PC-3 (cell line): ENCODE data around the gene TNFRSF18. TPM values are rescaled to one million over a fixed set of nuclear protein-coding genes. Genes with fewer than 3 reads are reported as not detected.

ENCODE experiments used
- ATAC-seq: fragments of 200-7000 bp; cut with Tn5 transposase; 2 replicates; pipeline ENCODE4 v1.9.1; 2020; ENCODE audit warnings: mild to moderate bottlenecking, moderate library complexity
- BruUV-seq: library from RNA; stranded (reverse); fragments of 400-500 nt; replicated peaks from 2 replicates; lab custom pipeline; 2021; lab: Mats Ljungman, UMichigan
- CTCF ChIA-PET: fragments of 300-600 bp; sonication (Branson Sonifier 250); formaldehyde crosslinking; loops from one replicate; lab custom pipeline; 2022; ENCODE audit warnings: antibody characterized with exemption; lab: Charles Lee
- POLR2A ChIA-PET: fragments of 300-600 bp; sonication (Branson Sonifier 250); formaldehyde crosslinking; loops from one replicate; lab custom pipeline; 2022; ENCODE audit warnings: antibody characterized with exemption; ENCODE audit not compliant: unreplicated experiment; lab: Charles Lee
- DNase-seq: peaks from one replicate; pipeline ENCODE4 v3.0.0-alpha.2; 2015
- H2AFZ ChIP-seq: fragments of 300-600 bp; sonication (generic); 2 replicates; pipeline ENCODE4 v1.6.0; 2016; ENCODE audit warnings: antibody characterized with exemption, low read length
- H3F3A ChIP-seq: fragments of 300-600 bp; sonication (generic); one replicate; pipeline ENCODE4 v1.6.0; 2017; ENCODE audit warnings: antibody characterized with exemption, low read length, control low read depth, mild to moderate bottlenecking; ENCODE audit not compliant: unreplicated experiment
- H3K27ac ChIP-seq: fragments of 300-600 bp; sonication (generic); 2 replicates; pipeline ENCODE4 v1.5.1; 2016; ENCODE audit warnings: mild to moderate bottlenecking, low read length
- H3K27me3 ChIP-seq: fragments of 300-600 bp; sonication (generic); 2 replicates; pipeline ENCODE4 v1.6.1; 2016; ENCODE audit warnings: low read length, mixed read lengths
- H3K36me3 ChIP-seq: fragments of 300-600 bp; sonication (generic); 2 replicates; pipeline ENCODE4 v1.6.1; 2016; ENCODE audit warnings: low read depth, mixed run types, low read length, mixed read lengths
- H3K4me1 ChIP-seq: fragments of 300-600 bp; sonication (generic); 2 replicates; pipeline ENCODE4 v1.5.1; 2016; ENCODE audit warnings: low read length; ENCODE audit not compliant: insufficient read depth
- H3K4me2 ChIP-seq: fragments of 300-600 bp; sonication (generic); 2 replicates; pipeline ENCODE4 v1.6.0; 2016; ENCODE audit warnings: low read length
- H3K4me3 ChIP-seq: fragments of 300-600 bp; sonication (generic); 2 replicates; pipeline ENCODE4 v1.5.1; 2016; ENCODE audit warnings: mild to moderate bottlenecking, low read length, mixed read lengths
- H3K79me2 ChIP-seq: fragments of 300-600 bp; sonication (generic); 2 replicates; pipeline ENCODE4 v1.6.1; 2017; ENCODE audit warnings: low read length, mixed read lengths
- H3K9ac ChIP-seq: fragments of 300-600 bp; sonication (generic); 2 replicates; pipeline ENCODE4 v1.6.0; 2016; ENCODE audit warnings: mild to moderate bottlenecking, low read length
- H3K9me2 ChIP-seq: fragments of 300-600 bp; sonication (generic); replicated peaks from 2 replicates; pipeline ENCODE4 v1.6.1; 2016; ENCODE audit warnings: mixed run types, low read length, mixed read lengths
- H3K9me3 ChIP-seq: fragments of 300-600 bp; sonication (generic); 2 replicates; pipeline ENCODE4 v1.6.1; 2016; ENCODE audit warnings: low read length, mixed read lengths
- H4K20me1 ChIP-seq: fragments of 300-600 bp; sonication (generic); 2 replicates; pipeline ENCODE4 v1.6.1; 2016; ENCODE audit warnings: low read length, mixed read lengths
- EZH2 ChIP-seq: fragments of 300-600 bp; sonication (generic); IDR thresholded peaks from one replicate; pipeline ENCODE4 v1.6.1; 2017; ENCODE audit warnings: antibody characterized with exemption, mild to moderate bottlenecking, low read length; ENCODE audit not compliant: unreplicated experiment
- EZH2phosphoT487 ChIP-seq: fragments of 300-600 bp; sonication (generic); IDR thresholded peaks from 2 replicates; pipeline ENCODE4 v1.6.1; 2018; ENCODE audit warnings: mild to moderate bottlenecking, antibody characterized with exemption, low read length, borderline replicate concordance
- intact Hi-C: fragments of 100-400 bp; cut with micrococcal nuclease; formaldehyde crosslinking; loops from 2 replicates; pipeline ENCODE4 v1.9.0; 2023
- total RNA-seq: library from RNA; depleted of rRNA; stranded (reverse); fragments of >200 nt; gene quantifications from 2 replicates; pipeline ENCODE4 v1.2.3, GENCODE V29; 2014
- TF ChIP-seq, protein P1 (sequence below): fragments of 300-600 bp; sonication (generic); conservative IDR thresholded peaks from 2 replicates; pipeline ENCODE4 v1.5.1; 2017; ENCODE audit warnings: antibody characterized with exemption, low read depth, mild to moderate bottlenecking, low read length

TNFRSF18 gene
- total RNA-seq, 1 experiment from 2014 or later, result 87.2 TPM

DNA sequence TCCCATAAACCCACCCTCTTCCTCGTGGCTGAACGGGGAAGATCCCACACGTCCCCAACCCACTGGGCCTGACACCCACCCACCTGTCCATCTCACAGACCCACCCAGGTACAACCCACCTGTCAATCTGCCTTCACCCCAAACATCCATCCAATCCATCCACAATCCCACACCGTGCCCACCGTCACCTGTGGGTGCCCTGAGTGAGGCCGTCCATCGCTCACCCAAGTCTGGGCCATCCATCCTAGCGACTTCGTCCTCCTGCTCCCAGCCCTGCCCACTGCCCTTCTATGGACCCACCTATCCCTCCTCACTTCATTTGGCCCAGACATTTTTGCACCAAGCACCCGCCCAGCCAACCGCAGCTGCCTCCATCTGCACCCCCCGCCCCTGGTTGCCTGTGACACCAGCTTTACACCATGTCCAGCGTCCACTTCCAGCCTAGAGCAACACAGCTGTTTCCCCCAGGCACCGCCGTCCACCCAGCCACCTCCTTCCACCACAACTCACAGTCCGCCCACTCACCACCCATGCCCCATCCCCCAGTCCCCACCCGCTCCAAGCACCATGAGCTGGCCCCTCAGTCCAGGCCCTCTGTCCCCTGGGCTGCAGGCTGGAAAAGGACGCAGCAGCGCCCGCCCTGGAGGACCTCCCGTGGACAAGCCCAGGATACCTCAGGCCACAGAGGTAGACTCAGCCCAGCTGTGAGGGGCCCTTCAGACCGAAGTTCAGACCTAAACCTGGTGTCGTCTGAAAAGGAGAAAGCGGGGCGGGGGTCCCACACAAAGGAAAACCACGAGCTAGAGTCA lies 25.1 kb downstream of the TNFRSF18 start:
- H3K27me3 ChIP-seq, result no peaks in the 10 kb centered on the region
- DNase-seq, result no peak
- no peaks in the 10 kb centered on the region for H3K36me3 ChIP-seq
- TF ChIP-seq, protein P1, sequence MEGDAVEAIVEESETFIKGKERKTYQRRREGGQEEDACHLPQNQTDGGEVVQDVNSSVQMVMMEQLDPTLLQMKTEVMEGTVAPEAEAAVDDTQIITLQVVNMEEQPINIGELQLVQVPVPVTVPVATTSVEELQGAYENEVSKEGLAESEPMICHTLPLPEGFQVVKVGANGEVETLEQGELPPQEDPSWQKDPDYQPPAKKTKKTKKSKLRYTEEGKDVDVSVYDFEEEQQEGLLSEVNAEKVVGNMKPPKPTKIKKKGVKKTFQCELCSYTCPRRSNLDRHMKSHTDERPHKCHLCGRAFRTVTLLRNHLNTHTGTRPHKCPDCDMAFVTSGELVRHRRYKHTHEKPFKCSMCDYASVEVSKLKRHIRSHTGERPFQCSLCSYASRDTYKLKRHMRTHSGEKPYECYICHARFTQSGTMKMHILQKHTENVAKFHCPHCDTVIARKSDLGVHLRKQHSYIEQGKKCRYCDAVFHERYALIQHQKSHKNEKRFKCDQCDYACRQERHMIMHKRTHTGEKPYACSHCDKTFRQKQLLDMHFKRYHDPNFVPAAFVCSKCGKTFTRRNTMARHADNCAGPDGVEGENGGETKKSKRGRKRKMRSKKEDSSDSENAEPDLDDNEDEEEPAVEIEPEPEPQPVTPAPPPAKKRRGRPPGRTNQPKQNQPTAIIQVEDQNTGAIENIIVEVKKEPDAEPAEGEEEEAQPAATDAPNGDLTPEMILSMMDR, result no peak
- TF ChIP-seq EZH2phosphoT487 (no peak), EZH2 (no peak)
- intact Hi-C loops, result no loop called here
- ChIA-PET CTCF (interaction anchor here (0.6 kb wide), 1 partner anchor 56 kb away, joined by 3 read pairs; no protein-coding TSS in a partner anchor), POLR2A (no interaction called here)
- H3F3A ChIP-seq, result no peaks in the 10 kb centered on the region
- H4K20me1 ChIP-seq, result no peaks in the 10 kb centered on the region
- H2AFZ ChIP-seq, result no peak overlapping the region
- no peaks in the 10 kb centered on the region for H3K4me1 ChIP-seq
- no peaks in the 10 kb centered on the region for H3K9me3 ChIP-seq
- H3K9ac ChIP-seq, result no peak overlapping the region
- H3K4me2 ChIP-seq, result no peak overlapping the region
- H3K79me2 ChIP-seq, result no peaks in the 10 kb centered on the region
- H3K9me2 ChIP-seq, result no peaks in the 10 kb centered on the region
- H3K4me3 ChIP-seq, result no peak overlapping the region
- no peak overlapping the region for H3K27ac ChIP-seq
- ATAC-seq, result no peak
- no TSS peak for BruUV-seq

DNA sequence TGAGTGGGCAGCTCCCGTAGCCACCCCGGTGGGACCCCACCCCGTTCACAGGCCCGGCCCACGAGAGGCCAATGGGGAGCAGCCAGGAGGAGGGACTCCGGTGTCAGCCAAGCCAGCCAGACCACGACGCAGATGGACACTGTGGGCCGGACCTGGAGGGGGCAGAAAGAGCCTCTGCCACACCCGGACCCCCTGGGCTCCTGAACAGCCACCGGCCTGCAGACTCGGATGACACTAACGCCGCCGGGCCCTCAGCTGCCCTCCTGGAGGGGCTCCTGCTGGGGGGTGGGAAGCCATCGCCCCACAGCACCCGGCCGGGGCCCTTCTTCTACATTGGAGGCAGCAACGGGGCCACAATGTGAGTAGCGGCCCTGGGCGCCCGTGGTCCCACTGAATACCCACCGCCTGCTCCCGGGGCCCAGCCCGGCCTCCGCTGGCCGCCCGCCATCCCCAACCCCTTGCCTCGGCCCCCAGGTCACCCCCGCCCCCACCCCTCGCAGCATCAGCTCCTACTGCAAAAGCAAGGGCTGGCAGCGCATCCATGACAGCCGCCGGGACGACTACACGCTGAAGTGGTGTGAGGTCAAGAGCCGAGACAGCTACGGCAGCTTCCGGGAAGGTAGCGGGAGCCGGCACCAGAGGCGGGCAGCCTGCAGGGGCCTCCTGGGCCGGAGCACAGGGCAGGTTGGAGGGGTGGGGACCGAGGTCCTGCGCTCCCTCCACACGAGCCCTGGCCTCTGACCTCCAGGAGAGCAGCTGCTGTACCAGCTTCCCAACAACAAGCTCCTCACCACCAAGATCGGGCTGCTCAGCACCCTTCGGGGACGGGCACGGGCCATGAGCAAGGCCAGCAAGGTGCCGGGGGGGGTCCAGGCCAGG lies 26.2 kb downstream of the TNFRSF18 start:
- ATAC-seq (no peak), DNase-seq (no peak)
- Histone ChIP-seq H3K79me2 (no peaks in the 10 kb centered on the region), H3K9ac (no peak overlapping the region), H4K20me1 (no peaks in the 10 kb centered on the region), H3K36me3 (no peaks in the 10 kb centered on the region), H3K9me2 (no peaks in the 10 kb centered on the region), H3K27ac (no peak overlapping the region), H3K27me3 (no peaks in the 10 kb centered on the region), H2AFZ (no peak overlapping the region), H3K4me3 (no peak overlapping the region), H3K4me2 (no peak overlapping the region), H3K9me3 (no peaks in the 10 kb centered on the region), H3K4me1 (no peaks in the 10 kb centered on the region), H3F3A (no peaks in the 10 kb centered on the region)
- POLR2A ChIA-PET, result no interaction called here
- TF ChIP-seq EZH2phosphoT487 (no peak), EZH2 (no peak)
- TF ChIP-seq, protein P1, result no peak
- BruUV-seq, result no TSS peak
- CTCF ChIA-PET, result no interaction called here
- intact Hi-C loops, result no loop called here
